IPS DF 4.7 (cell line): ENCODE measurements around the gene GSTT4.
"Not testable (repeated sequence)": the region's sequence is repeated elsewhere in the genome, so short reads cannot be mapped to it uniquely, and the experiment has no call there.

Experiments used
- DNase-seq: peaks from one replicate; pipeline ENCODE4 v3.0.0-alpha.2; 2013; ENCODE audit warnings: low spot score; ENCODE audit errors: extremely low read depth

GSTT4 gene

DNA sequence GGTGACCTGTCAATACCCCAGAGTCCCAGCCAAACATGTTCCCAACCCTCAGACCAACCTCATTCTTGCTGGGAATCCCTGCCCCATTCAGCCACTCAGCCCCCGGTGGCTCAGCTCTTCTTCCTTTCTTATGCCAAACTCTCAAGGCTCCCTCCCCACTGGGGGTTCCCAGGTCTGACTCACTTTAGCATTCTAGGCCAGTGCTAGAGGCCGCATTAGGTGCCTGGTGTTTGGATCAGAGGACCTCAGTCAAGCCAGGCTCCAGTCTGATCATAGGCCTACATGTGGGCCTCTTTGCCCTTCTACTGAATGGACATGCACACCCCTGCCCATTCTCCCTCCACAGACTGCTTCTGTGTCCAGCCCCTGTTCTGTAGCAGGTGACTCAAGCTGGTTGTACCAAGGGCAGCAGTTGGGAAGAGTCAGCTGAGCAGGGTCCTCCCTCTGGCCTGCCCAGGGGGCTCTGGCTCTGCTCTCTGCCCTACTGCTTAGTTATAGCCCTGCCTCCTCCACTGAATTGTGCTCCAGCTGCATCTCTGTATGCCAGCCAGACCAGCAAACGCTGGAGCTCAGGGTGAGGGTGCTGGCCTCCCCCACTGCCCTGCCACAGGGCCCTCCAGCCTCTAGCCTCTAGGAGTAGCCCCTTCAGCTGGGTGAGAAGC, 15.5 kb downstream of the GSTT4 start:
- not testable (repeated sequence) for DNase-seq

DNA sequence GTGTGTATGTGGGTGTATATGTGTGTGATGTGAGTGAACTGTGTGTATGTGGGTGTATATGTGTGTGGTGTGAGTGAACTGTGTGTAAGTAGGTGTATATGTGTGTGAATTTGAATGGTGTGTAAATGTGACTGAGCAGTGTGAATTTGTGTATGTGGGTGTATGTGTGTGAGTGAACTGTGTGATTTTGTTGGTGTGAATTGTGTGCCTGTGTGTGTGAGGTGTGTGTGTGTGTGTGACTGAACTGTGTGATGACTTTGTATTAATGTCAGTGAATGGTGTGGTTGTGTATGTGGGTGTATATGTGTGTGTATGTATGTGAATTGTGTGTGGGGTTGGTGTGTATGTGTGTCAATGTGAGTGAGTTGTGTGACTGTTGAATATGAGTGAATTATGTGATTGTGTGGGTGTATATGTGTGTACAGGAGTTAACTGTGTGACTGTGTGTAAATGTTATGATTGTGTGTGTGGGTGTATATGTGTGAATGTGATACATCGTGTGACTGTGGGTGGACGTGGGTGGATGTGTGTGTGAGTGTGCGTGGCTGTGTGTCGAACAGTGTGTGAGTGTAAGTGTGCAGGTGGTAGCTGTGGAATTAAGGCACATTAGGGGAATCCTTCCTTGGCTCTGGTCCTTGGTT, 18.6 kb downstream of the GSTT4 start:
- DNase-seq: not testable (repeated sequence)

DNA sequence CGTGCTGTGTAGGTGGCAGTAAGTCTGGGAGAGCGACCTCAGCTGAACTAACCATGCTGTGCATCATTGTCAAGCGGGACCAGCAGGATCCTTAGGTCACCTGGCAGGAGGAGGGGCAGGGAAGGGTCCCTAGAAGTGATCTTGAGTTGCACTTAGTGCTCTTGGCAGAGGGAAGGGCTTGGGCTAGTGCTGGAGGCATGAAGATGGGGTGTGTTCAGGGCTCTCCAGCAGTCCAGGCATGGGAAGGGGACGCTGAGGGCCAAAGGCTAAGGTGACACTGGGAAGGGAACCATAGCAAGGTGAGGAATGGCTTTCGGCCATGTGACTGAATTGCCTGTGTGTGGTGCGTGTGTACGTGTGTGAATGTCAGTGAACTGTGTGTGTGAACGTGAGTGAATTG, 19.2 kb downstream of the GSTT4 start:
- DNase-seq: not testable (repeated sequence)

DNA sequence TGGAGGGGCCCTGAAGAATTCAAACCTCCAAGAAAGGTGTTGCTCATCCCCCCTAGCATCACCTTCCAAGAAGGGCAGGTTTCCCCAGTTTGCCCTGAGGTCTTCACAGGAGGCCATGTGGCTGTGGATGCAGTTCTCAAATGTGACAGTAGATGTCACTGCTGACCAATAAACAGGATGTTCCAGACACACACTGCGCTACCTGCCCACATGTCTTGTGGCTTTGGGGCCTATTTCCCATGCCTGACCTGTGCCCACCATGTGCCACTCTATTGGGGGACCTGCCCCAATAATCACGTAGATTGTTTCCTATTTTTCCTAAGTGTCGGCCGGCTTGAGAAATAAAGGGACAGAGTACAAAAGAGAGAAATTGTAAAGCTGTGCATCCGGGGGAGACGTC, 20.8 kb downstream of the GSTT4 start:
- DNase-seq: no peak

DNA sequence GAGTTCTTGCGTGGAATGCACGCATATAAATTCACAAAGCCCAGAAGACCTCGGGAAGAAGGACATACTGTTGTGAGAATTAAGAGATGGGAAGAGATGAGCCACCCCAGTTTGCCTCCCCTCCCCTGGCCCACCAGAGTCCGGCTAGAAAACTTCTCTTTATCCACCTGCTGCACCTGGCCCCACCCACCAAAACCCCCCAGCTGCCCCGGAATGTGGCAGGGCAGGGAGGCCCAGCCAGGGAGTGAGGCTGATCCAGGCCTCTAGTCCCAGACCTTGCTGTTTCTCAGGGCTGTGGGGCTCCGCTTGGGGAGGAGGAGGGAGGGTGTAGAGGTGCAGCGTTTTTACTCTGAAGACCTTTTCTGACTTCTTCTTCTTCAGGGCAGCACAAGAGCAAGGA, 24.7 kb downstream of the GSTT4 start:
- not testable (repeated sequence) for DNase-seq

DNA sequence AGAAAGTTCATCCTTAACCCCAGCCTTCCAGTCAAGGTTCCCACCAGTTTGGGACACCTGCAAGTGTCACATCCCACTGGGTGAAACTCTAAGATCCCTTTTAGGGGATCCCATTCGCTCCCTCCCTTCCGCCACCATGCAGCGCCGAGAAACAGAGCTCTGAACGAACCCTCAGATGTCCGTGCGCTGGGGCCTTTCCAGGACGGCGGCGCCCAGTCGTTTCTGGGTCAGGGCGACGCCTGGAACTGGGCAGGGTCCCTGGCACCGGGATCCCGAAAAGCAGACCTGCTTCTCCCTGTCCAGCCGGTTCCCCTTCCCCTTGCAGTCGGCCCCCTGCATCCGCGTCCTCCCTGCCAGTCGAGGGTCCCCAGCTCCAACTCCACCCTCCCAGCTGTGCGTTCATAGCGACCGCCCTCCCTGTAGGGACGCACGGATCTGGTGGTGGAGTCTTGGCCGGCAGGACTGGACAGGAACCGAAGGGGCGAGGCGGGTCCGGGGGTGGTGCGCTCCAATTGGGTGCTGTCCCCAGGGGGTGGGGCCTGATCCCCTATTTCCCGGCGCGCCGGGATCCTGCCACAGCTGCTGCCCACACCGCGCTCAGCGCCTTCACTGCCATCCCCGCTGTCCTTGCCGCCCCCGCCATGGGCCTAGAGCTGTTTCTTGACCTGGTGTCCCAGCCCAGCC, 25.6 kb downstream of the GSTT4 start, which contains the start of gene GSTT2:
GSTT2 (plus strand) TSS at position 578 of the 684 bp plus-strand sequence.
- DNase-seq: not testable (repeated sequence)

DNA sequence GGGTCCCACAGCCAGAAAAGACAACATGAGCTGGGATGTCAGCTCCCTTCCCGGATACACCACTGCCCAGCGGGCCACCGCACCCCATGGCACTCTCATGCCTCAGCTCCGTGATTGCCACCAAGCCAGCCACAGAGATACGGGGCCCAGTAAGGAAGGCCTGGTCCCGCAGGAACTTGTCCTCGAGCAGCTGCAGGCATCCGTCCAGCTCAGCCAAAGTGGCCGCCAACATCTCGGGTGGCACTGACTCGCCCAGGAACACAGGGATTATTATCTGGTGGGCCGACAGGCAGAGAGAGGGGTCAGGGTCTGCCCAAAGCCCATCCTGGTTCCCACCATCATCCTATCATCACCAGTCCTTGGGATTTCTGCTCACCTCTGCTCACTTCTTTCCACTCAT, 27.9 kb downstream of the GSTT4 start:
- not testable (repeated sequence) for DNase-seq

DNA sequence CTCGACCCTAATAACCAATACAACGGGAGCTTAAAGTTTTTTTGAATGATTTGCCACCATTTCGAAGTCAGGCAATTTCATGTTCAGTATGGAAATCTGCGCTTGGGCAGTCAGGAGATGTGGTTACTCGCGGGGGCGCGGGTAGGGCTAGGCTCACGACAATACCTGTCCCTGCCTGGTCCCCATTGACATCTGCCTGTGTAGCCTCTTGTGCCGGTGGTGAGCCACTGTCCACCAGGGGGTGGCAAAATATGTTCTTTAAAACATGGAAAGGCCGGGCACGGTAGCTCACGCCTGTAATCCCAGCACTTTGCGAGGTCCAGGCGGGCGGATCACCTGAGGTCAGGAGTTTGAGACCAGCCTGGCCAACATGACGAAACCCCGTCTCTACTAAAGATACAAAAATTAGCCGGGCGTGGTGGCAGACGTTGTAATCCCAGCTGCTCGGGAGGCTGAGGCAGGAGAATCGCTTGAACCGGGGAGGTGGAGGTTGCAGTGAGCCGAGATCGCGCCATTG, 30.4 kb downstream of the GSTT4 start:
- not testable (repeated sequence) for DNase-seq

DNA sequence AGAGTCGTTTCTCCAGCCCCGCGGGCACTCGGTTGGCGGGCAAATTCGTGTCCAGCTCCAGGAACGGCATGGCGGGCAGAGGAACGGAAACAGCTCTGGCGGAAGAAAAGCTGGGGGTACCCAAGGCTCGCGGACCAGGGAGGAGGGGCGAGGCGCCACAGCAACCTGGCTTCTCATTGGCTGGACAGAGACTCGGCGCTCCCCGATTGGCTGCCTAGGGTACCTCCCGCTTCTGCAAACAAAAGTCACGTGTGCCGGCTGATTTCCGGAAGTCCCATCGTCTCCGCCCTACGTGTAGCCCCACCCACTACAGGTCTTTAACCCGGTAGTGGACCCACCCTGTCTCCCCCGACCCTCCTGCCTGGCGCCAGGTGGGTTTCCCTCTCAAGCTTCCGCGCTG, 30.9 kb downstream of the GSTT4 start, which contains the start of gene DDT:
DDT (minus strand) TSS at position 97 of the 400 bp plus-strand sequence; CDS start at position 70, 27 bp downstream.
- DNase-seq: not testable (repeated sequence)

DNA sequence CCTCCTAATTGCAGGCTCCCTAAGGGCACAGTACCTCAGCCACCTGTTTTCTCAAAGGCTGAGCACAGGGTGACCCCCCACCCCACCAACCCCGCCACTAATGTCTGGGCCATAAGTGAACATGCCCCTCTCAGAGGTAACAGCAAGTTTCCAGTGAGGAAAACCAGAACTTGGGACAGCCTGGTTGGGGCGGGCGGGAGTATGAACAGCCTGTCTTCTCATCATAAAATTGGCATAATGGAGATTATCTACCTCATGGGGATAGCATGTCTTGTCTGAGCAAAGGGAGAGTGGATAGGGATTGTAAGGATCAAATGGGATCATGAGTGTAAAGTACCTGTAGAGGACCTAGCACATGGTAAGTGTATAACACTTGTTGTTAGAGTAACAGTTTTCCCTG, 33.3 kb downstream of the GSTT4 start:
- not testable (repeated sequence) for DNase-seq

DNA sequence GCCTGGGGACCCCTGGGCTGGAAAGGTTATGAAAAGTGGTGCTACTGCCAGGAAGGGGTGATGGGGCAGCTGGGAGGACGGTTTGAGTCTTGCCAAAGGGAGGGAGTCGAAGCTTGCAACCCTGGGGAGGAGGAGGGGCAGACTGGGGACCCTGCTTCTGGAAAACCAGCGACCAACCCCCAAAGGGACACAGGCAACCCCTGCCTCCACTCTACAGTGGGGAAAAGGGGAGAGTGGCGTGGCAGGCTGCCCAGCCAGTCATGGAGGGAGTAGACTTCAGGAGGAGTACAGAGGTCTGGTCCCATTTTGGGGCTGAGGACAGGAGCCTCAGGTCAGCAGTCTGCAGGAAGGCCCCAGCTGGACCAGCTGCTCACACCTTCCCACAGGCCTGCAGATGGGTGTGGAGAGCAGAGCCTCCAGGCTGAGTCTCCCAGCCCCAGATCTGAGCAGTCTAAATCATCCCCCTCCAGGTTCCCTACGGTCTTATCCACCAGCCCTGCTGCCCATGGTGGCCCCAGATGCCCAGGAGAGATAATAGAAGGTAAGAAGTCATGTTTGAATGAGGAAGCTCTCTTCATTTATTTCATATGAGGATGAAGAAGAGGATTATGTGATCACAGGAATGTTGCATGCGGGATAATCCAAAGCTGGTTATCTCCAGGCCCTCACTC, 34.3 kb downstream of the GSTT4 start:
- DNase-seq: no peak

DNA sequence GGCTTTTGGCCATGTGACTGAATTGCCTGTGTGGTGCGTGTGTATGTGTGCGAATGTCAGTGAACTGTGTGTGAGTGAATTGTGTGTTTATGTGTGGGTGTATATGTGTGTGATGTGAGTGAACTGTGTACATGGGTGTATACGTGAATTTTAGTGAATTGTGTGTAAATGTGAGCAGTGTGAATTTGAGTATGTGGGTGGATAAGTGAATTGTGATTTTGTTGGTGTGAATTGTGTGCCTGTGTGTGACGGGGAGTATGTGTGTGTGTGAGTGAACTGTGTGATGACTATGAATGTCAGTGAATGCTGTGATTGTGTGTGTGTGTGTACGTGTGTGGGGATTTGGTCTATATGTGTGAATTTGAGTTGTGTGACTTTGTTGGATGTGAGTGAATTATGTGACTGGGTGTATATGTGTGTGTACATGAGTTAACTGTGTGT, 35.0 kb downstream of the GSTT4 start:
- DNase-seq: no peak

DNA sequence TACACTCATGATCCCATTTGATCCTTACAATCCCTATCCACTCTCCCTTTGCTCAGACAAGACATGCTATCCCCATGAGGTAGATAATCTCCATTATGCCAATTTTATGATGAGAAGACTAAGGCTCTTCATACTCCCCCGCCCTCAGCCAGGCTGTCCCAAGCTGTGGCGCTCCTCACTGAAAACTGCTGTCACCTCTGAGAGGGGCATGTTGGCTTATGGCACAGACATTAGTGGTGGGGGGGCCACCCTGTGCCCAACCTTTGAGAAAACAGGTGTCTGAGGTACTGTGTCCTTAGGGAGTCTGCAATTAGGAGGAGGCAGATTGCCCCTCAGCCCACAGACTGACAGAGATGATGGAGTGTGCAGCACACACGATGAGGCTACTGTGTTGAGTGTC, 36.2 kb downstream of the GSTT4 start:
- no peak for DNase-seq

DNA sequence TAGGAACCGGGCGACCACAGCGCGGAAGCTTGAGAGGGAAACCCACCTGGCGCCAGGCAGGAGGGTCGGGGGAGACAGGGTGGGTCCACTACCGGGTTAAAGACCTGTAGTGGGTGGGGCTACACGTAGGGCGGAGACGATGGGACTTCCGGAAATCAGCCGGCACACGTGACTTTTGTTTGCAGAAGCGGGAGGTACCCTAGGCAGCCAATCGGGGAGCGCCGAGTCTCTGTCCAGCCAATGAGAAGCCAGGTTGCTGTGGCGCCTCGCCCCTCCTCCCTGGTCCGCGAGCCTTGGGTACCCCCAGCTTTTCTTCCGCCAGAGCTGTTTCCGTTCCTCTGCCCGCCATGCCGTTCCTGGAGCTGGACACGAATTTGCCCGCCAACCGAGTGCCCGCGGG, 38.7 kb downstream of the GSTT4 start, which contains the start of gene DDTL:
DDTL (plus strand) TSS at position 321 of the 400 bp plus-strand sequence; CDS start at position 348, 27 bp downstream.
- DNase-seq: not testable (repeated sequence)

DNA sequence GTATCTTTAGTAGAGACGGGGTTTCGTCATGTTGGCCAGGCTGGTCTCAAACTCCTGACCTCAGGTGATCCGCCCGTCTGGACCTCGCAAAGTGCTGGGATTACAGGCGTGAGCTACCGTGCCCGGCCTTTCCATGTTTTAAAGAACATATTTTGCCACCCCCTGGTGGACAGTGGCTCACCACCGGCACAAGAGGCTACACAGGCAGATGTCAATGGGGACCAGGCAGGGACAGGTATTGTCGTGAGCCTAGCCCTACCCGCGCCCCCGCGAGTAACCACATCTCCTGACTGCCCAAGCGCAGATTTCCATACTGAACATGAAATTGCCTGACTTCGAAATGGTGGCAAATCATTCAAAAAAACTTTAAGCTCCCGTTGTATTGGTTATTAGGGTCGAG, 39.2 kb downstream of the GSTT4 start:
- not testable (repeated sequence) for DNase-seq

DNA sequence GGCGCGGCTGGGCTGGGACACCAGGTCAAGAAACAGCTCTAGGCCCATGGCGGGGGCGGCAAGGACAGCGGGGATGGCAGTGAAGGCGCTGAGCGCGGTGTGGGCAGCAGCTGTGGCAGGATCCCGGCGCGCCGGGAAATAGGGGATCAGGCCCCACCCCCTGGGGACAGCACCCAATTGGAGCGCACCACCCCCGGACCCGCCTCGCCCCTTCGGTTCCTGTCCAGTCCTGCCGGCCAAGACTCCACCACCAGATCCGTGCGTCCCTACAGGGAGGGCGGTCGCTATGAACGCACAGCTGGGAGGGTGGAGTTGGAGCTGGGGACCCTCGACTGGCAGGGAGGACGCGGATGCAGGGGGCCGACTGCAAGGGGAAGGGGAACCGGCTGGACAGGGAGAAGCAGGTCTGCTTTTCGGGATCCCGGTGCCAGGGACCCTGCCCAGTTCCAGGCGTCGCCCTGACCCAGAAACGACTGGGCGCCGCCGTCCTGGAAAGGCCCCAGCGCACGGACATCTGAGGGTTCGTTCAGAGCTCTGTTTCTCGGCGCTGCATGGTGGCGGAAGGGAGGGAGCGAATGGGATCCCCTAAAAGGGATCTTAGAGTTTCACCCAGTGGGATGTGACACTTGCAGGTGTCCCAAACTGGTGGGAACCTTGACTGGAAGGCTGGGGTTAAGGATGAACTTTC, 44.0 kb downstream of the GSTT4 start, which contains the start of gene GSTT2B:
GSTT2B (minus strand) TSS at position 112 of the 688 bp plus-strand sequence; CDS start at position 48, 64 bp downstream.
- not testable (repeated sequence) for DNase-seq

DNA sequence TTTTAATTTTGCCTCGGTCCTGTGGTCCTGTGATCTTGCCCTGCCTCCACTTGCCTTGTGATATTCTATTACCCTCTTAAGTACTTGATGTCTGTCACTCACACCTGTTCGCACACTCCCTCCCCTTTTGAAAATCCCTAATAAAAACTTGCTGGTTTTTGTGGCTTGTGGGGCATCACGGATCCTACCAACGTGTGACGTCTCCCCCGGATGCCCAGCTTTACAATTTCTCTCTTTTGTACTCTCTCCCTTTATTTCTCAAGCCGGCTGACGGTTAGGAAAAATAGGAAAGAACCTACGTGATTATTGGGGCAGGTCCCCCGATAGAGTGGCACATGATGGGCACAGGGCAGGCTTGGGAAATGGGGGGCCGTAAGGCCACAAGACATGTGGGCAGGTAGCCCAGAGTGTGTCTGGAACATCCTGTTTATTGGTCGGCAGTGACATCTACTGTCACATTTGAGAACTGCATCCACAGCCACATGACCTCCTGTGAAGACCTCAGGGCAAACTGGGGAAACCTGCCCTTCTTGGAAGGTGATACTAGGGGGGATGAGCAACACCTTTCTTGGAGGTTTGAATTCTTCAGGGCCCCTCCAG, 48.9 kb downstream of the GSTT4 start:
- peak; percentile 60 for DNase-seq

DNA sequence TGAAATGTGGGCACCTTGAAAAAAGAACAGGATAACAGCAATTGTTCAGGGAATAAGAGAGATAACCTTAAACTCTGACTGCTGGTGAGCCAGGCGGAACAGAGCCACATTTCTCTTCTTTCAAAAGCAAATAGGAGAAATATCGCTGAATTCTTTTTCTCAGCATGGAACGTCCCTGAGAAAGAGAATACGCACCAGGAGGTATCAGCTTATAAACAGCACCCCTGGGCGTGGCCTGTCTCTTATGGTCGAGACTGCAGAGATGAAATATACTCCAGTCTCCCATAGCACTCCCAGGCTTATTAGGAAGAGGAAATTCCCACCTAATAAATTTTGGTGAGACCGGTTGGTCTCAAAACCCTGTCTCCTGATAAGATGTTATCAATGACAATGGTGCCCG, 49.4 kb downstream of the GSTT4 start:
- not testable (repeated sequence) for DNase-seq

DNA sequence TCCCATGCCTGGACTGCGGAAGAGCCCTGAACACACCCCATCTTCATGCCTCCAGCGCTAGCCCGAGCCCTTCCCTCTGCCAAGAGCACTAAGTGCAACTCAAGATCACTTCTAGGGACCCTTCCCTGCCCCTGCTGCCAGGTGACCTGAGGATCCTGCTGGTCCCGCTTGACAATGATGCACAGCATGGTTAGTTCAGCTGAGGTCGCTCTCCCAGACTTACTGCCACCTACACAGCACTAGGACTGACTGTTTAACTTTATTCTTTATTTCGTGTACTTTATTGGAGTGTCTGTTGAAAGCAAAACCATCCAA, 50.3 kb downstream of the GSTT4 start:
- not testable (repeated sequence) for DNase-seq
